ENCODE data around the gene TEF.
"Not testable (repeated sequence)": the region's sequence is repeated elsewhere in the genome, so short reads cannot be mapped to it uniquely, and the experiment has no call there.

TEF gene

GRCh38 chr22:41437198-41437597 is 55.5 kb downstream of the TEF start:
- Histone ChIP-seq H3K4me3 (ENCODE audit: low read length) (no peak overlapping the region), H3K36me3 (ENCODE audit: control insufficient read depth, insufficient read depth, low read length) (peaks cover 24% of the 10 kb centered on the region), H3K4me1 (ENCODE audit: control insufficient read depth, insufficient read depth, low read length) (no peaks in the 10 kb centered on the region), H3K27ac (ENCODE audit: low read depth, low read length) (no peak overlapping the region), H3K9ac (ENCODE audit: low read length) (no peak overlapping the region), H3K27me3 (ENCODE audit: control insufficient read depth, insufficient read depth, low read length) (no peaks in the 10 kb centered on the region)

- H3K27ac ChIP-seq (ENCODE audit: low read depth, low read length); H3K4me1 ChIP-seq (ENCODE audit: control insufficient read depth, insufficient read depth, low read length); H3K9ac ChIP-seq (ENCODE audit: low read length); H3K27me3 ChIP-seq (ENCODE audit: control insufficient read depth, insufficient read depth, low read length); H3K4me3 ChIP-seq (ENCODE audit: low read length): not testable (repeated sequence)
- H3K36me3 ChIP-seq (ENCODE audit: control insufficient read depth, insufficient read depth, low read length), result peaks cover 20% of the 10 kb centered on the region
These were observed 58.8 kb downstream of the TEF start for GRCh38 chr22:41440511-41440910.

- H3K27me3 ChIP-seq (ENCODE audit: control insufficient read depth, insufficient read depth, low read length), result no peaks in the 10 kb centered on the region
These were observed 60.6 kb downstream of the TEF start for GRCh38 chr22:41442240-41442792.

GRCh38 chr22:41444360-41445128 is 62.8 kb downstream of the TEF start:
- peak overlapping the region; percentile 78 for H3K4me3 ChIP-seq (ENCODE audit: low read length)
- peaks cover 12% of the 10 kb centered on the region for H3K4me1 ChIP-seq (ENCODE audit: control insufficient read depth, insufficient read depth, low read length)
- H3K27ac ChIP-seq (ENCODE audit: low read depth, low read length), result peak overlapping the region; percentile 99
- H3K27me3 ChIP-seq (ENCODE audit: control insufficient read depth, insufficient read depth, low read length), result no peaks in the 10 kb centered on the region
- peak overlapping the region; percentile 97 for H3K9ac ChIP-seq (ENCODE audit: low read length)
- no peaks in the 10 kb centered on the region for H3K36me3 ChIP-seq (ENCODE audit: control insufficient read depth, insufficient read depth, low read length)

More at GRCh38 chr22:41442240-41442792, 60.6 kb downstream of the TEF start:
- H3K9ac ChIP-seq (ENCODE audit: low read length), result no peak overlapping the region
- H3K27ac ChIP-seq (ENCODE audit: low read depth, low read length), result no peak overlapping the region
- peaks cover 3% of the 10 kb centered on the region for H3K4me1 ChIP-seq (ENCODE audit: control insufficient read depth, insufficient read depth, low read length)
- no peak overlapping the region for H3K4me3 ChIP-seq (ENCODE audit: low read length)
- H3K36me3 ChIP-seq (ENCODE audit: control insufficient read depth, insufficient read depth, low read length), result peaks cover 2% of the 10 kb centered on the region

GRCh38 chr22:41445129-41446056 is 63.7 kb downstream of the TEF start:
- Histone ChIP-seq H3K27ac (ENCODE audit: low read depth, low read length) (peak overlapping the region; percentile 99), H3K36me3 (ENCODE audit: control insufficient read depth, insufficient read depth, low read length) (no peaks in the 10 kb centered on the region), H3K4me3 (ENCODE audit: low read length) (peak overlapping the region; percentile 78), H3K27me3 (ENCODE audit: control insufficient read depth, insufficient read depth, low read length) (no peaks in the 10 kb centered on the region), H3K9ac (ENCODE audit: low read length) (peak overlapping the region; percentile 97), H3K4me1 (ENCODE audit: control insufficient read depth, insufficient read depth, low read length) (peaks cover 12% of the 10 kb centered on the region)

- Histone ChIP-seq H3K4me3 (ENCODE audit: low read length) (peak overlapping the region; percentile 78), H3K4me1 (ENCODE audit: control insufficient read depth, insufficient read depth, low read length) (peaks cover 12% of the 10 kb centered on the region), H3K27me3 (ENCODE audit: control insufficient read depth, insufficient read depth, low read length) (no peaks in the 10 kb centered on the region), H3K36me3 (ENCODE audit: control insufficient read depth, insufficient read depth, low read length) (no peaks in the 10 kb centered on the region), H3K27ac (ENCODE audit: low read depth, low read length) (peak overlapping the region; percentile 99), H3K9ac (ENCODE audit: low read length) (peak overlapping the region; percentile 97)
These were observed 64.3 kb downstream of the TEF start for GRCh38 chr22:41446057-41446501.

- H3K4me3 ChIP-seq (ENCODE audit: low read length), result peak within 1 kb of the TSS; percentile 78
- no peaks in the 10 kb centered on the region for H3K36me3 ChIP-seq (ENCODE audit: control insufficient read depth, insufficient read depth, low read length)
- peak within 1 kb of the TSS; percentile 97 for H3K9ac ChIP-seq (ENCODE audit: low read length)
- H3K27me3 ChIP-seq (ENCODE audit: control insufficient read depth, insufficient read depth, low read length), result no peaks in the 10 kb centered on the region
- peak within 1 kb of the TSS; percentile 99 for H3K27ac ChIP-seq (ENCODE audit: low read depth, low read length)
- peaks cover 12% of the 10 kb centered on the region for H3K4me1 ChIP-seq (ENCODE audit: control insufficient read depth, insufficient read depth, low read length)
These were observed 65.1 kb downstream of the TEF start, which contains the start of gene TOB2 for GRCh38 chr22:41446639-41447434. TSS of gene TOB2 (minus strand) at chr22:41446801. CDS start at chr22:41437345, 9,456 bp downstream.

GRCh38 chr22:41447435-41448188 is 65.9 kb downstream of the TEF start:
- Histone ChIP-seq H3K4me1 (ENCODE audit: control insufficient read depth, insufficient read depth, low read length) (peaks cover 12% of the 10 kb centered on the region), H3K27me3 (ENCODE audit: control insufficient read depth, insufficient read depth, low read length) (no peaks in the 10 kb centered on the region), H3K27ac (ENCODE audit: low read depth, low read length) (peak overlapping the region; percentile 99), H3K36me3 (ENCODE audit: control insufficient read depth, insufficient read depth, low read length) (peaks cover 3% of the 10 kb centered on the region), H3K9ac (ENCODE audit: low read length) (peak overlapping the region; percentile 89), H3K4me3 (ENCODE audit: low read length) (peak overlapping the region; percentile 78)

GRCh38 chr22:41448189-41448808 is 66.6 kb downstream of the TEF start:
- H3K27me3 ChIP-seq (ENCODE audit: control insufficient read depth, insufficient read depth, low read length), result no peaks in the 10 kb centered on the region
- H3K9ac ChIP-seq (ENCODE audit: low read length), result peak overlapping the region; percentile 89
- H3K36me3 ChIP-seq (ENCODE audit: control insufficient read depth, insufficient read depth, low read length), result peaks cover 3% of the 10 kb centered on the region
- peak overlapping the region; percentile 78 for H3K4me3 ChIP-seq (ENCODE audit: low read length)
- peaks cover 12% of the 10 kb centered on the region for H3K4me1 ChIP-seq (ENCODE audit: control insufficient read depth, insufficient read depth, low read length)
- H3K27ac ChIP-seq (ENCODE audit: low read depth, low read length), result peak overlapping the region; percentile 99

Measured in rectal smooth muscle tissue (tissue), 1 donor.